Ovary (tissue), 9 donors: ENCODE data around the gene HOXD9. TPM values are rescaled to one million over a fixed set of nuclear protein-coding genes. Genes with fewer than 3 reads are reported as not detected.

Experiments
- DNase-seq, 5 donors: peaks; one replicate each; pipeline ENCODE4 v3.0.0-alpha.2; 2019 to 2020
- H3K27ac ChIP-seq, 2 donors: fragments of 200-600 bp; one replicate each; pipeline versions ENCODE4 v1.5.1 to v1.8.0; 2019 to 2022
- H3K27me3 ChIP-seq: fragments of 200-600 bp; one replicate; pipeline ENCODE4 v1.8.0; 2022
- H3K36me3 ChIP-seq: fragments of 200-600 bp; sonication (generic); one replicate; pipeline ENCODE4 v1.5.1; 2019
- H3K4me1 ChIP-seq: one replicate; pipeline ENCODE4 v1.8.1; 2013; ENCODE audit warnings: mild to moderate bottlenecking, moderate library complexity; ENCODE audit not compliant: insufficient read depth
- H3K4me3 ChIP-seq: fragments of 200-600 bp; sonication (generic); one replicate; pipeline ENCODE4 v1.5.1; 2017
- H3K9me3 ChIP-seq, 2 donors: fragments of 200-600 bp in 1 of 2; sonication (generic) in 1 of 2; one replicate each; pipeline versions ENCODE4 v1.5.1 to v1.8.1; 2013 to 2019; ENCODE audit warnings: mild to moderate bottlenecking in 1 of 2, moderate library complexity in 1 of 2
- CTCF ChIP-seq, 3 donors: fragments of 450-650 bp in 2 of 3; fragments of 200-600 bp in 1 of 3; IDR thresholded peaks; one replicate each; pipeline versions ENCODE4 v1.5.1 to v1.8.0; 2016 to 2022; ENCODE audit warnings: antibody characterized with exemption in 3 of 3, mild to moderate bottlenecking in 1 of 3
- EP300 ChIP-seq: sonication (generic); formaldehyde crosslinking; IDR thresholded peaks from one replicate; pipeline ENCODE4 v1.6.1; 2017; ENCODE audit warnings: antibody characterized with exemption
- POLR2A ChIP-seq: fragments of 450-650 bp; IDR thresholded peaks from one replicate; pipeline ENCODE4 v1.6.1; 2017; ENCODE audit warnings: antibody characterized with exemption, mild to moderate bottlenecking, moderate library complexity
- WGBS, 3 donors: extraction: QIAGEN DNeasy Blood & Tissue Kit in 1 of 3; methylation state at CpG; one replicate each; pipeline versions ENCODE4 v1.1.5 to v1.1.7; 2013 to 2017; 5-methylcytosine and 5-hydroxymethylcytosine counted together
- intact Hi-C, 4 donors: fragments of 100-400 bp; cut with DNase I; formaldehyde crosslinking; loops; one replicate each; pipeline versions ENCODE4 v1.11.0 to v1.15.1; 2022 to 2023
- polyA plus RNA-seq, 2 donors: library from polyadenylated mRNA; stranded (reverse); fragments of 200-250 nt in 1 of 2; fragments of 350-450 nt in 1 of 2; fragmentation: Illumina TruSeq in 1 of 2; extraction: RNeasy Lipid Tissue Mini Kit (QIAGEN cat#74804) in 1 of 2; gene quantifications; one replicate each; pipeline ENCODE4 v1.2.3, GENCODE V29; 2013 to 2014
- total RNA-seq, 7 donors: library from RNA; depleted of rRNA in 2 of 7; stranded (reverse); fragments of >200 nt in 2 of 7; fragmentation: NEBNext Ultra II Directional in 3 of 7; extraction: Animal tissue kit (Norgen Biotek cat#: 25700) in 3 of 7; gene quantifications; one replicate each; pipeline versions ENCODE4 v1.1.0 to v1.2.4, GENCODE V29; 2016 to 2023
- donor health status: DM: no; HTN: no; CAD: no; lungs with moderate emphysema.
- donor health status: DM: no; HTN: no; CAD: no.
- donor health status: Bipolar disorder and iron deficiency.
- donor health status: DM: yes; HTN: yes; CAD: no.
- donor health status: DM: no; HTN: no; CAD: no.
- donor health status: DM: yes; HTN: yes; CAD: no.

The HOXD9 gene
- total and polyA plus RNA-seq, 9 donors: 9.7 to 20.6 (median 12.8) TPM

DNA sequence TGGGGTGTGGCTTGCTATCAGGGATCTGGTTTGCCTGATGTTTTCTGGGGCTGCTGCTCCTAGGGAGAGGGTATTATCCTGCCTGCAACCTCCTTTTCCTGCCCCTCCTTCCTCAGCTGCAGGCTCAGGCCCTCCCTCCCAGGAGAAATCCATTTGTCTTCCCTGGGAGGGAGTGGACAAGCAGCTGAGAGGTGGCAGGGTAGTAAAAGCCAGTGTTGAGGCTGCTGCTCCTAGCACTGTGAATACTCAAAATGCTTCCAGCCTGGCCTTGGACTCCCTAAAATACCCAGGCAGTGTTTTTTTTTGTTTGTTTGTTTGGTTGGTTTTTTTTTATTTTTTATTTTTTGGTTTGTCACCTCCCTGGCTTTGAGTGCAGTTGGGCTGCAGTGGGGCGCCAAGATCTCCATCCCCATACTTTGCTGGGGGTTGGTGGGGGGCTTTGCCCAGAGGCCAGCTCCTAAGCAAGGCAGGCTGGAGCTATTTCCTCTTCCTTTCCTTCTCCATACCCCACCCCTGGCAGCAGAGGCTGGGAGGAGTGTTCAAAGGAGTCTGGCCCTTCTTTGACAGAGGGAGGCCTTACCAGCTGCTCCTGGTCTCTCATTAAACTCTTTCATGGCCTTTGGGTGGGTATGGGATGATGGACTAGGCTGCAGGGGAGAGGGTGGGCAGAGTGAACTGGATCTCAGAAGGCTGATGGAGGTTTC, 48.2 kb downstream of the HOXD9 start:
- no peaks in the 10 kb centered on the region for H3K27me3 ChIP-seq
- H3K27ac ChIP-seq: peak overlapping the region in 1 of 2 donors; percentile 17
- no peaks in the 10 kb centered on the region for H3K36me3 ChIP-seq
- peak in 2 of 5 donors; percentile 13 to 21 for DNase-seq
- no peaks in the 10 kb centered on the region for H3K4me1 ChIP-seq
- no peaks in the 10 kb centered on the region for H3K9me3 ChIP-seq
- intact Hi-C loops: no loop called here
- 90 to 97% (median 94%) methylated on average over 1 of the region's 1 CpG for WGBS, 3 donors
- H3K4me3 ChIP-seq: no peak overlapping the region
- TF ChIP-seq CTCF (IDR thresholded peaks at IDR 0.05) (no peak), EP300 (no peak), POLR2A (no peak)

DNA sequence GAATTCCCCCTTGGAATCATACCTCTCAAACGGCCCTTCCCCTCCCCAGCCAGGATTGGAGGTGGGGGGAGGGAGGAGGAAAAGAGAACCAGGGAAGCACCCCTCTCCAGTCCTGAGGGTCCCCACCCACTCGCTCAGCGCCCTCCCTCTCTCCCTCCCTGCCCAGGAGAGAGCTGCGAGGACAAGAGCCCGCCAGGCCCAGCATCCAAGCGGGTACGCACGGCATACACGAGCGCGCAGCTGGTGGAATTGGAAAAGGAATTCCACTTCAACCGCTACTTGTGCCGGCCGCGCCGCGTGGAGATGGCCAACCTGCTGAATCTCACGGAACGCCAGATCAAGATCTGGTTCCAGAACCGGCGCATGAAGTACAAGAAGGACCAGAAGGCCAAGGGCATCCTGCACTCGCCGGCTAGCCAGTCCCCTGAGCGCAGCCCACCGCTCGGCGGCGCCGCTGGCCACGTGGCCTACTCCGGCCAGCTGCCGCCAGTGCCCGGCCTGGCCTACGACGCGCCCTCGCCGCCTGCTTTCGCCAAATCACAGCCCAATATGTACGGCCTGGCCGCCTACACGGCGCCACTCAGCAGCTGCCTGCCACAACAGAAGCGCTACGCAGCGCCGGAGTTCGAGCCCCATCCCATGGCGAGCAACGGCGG, 49.0 kb downstream of the HOXD9 start:
- peak in 2 of 5 donors; percentile 52 to 61 for DNase-seq
- H3K4me3 ChIP-seq: peak overlapping the region; percentile 27
- TF ChIP-seq CTCF (IDR thresholded peaks at IDR 0.05) (no peak), POLR2A (no peak), EP300 (no peak)
- no peaks in the 10 kb centered on the region for H3K27me3 ChIP-seq
- WGBS, 3 donors: 60 to 80% (median 64%) methylated on average over 51 of the region's 51 CpGs
- H3K4me1 ChIP-seq: no peaks in the 10 kb centered on the region
- no peaks in the 10 kb centered on the region for H3K9me3 ChIP-seq
- peak overlapping the region in 1 of 2 donors; percentile 72 for H3K27ac ChIP-seq
- no peaks in the 10 kb centered on the region for H3K36me3 ChIP-seq
- intact Hi-C loops: no loop called here

DNA sequence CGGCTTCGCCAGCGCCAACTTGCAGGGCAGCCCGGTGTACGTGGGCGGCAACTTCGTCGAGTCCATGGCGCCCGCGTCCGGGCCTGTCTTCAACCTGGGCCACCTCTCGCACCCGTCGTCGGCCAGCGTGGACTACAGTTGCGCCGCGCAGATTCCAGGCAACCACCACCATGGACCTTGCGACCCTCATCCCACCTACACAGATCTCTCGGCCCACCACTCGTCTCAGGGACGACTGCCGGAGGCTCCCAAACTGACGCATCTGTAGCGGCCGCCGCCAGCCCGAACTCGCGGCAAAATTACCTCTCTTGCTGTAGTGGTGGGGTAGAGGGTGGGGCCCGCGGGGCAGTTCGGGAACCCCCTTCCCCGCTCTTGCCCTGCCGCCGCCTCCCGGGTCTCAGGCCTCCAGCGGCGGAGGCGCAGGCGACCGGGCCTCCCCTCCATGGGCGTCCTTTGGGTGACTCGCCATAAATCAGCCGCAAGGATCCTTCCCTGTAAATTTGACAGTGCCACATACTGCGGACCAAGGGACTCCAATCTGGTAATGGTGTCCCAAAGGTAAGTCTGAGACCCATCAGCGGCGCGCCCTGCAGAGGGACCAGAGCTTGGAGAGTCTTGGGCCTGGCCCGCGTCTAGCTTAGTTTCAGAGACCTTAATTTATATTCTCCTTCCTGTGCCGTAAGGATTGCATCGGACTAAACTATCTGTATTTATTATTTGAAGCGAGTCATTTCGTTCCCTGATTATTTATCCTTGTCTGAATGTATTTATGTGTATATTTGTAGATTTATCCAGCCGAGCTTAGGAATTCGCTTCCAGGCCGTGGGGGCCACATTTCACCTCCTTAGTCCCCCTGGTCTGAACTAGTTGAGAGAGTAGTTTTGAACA, 49.7 kb downstream of the HOXD9 start:
- Histone ChIP-seq H3K4me3 (peak overlapping the region; percentile 27), H3K27ac (peak overlapping the region in 1 of 2 donors; percentile 72), H3K27me3 (no peaks in the 10 kb centered on the region), H3K36me3 (no peaks in the 10 kb centered on the region), H3K9me3 (no peaks in the 10 kb centered on the region), H3K4me1 (no peaks in the 10 kb centered on the region)
- TF ChIP-seq CTCF (IDR thresholded peaks at IDR 0.05) (no peak), EP300 (no peak), POLR2A (no peak)
- 66 to 88% (median 80%) methylated on average over 60 of the region's 60 CpGs for WGBS, 3 donors
- intact Hi-C loops: no loop called here
- peak in 2 of 5 donors; percentile 15 to 26 for DNase-seq

DNA sequence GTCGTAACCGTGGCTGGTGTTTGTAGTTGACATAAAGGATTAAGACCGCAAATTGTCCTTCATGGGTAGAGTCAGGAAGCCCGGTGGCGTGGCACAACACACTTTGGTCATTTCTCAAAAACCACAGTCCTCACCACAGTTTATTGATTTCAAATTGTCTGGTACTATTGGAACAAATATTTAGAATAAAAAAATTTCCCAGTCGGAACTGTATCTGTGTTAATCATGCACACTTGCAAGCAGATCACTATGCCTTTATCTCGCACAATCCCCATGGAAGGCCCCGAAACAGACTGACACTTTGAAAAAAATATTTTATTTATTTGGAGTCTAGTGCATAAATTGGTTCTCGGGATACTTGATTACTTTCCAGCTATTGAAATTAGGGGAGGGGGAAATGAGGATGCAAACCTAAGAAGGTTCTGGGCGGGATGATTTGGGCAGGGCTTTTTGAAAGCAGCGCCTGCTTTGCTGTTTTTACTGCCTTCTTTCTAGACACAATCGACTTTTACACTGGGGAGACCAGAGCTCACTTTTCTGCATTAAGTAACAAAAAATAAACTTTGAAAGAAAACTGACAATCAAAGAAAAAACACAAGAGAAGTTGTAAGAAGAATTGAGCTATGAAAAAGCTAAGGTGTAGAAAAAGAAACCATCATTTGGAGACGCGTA, 50.5 kb downstream of the HOXD9 start:
- Histone ChIP-seq H3K4me3 (peak overlapping the region; percentile 27), H3K27me3 (no peaks in the 10 kb centered on the region), H3K9me3 (no peaks in the 10 kb centered on the region), H3K27ac (no peak overlapping the region), H3K4me1 (no peaks in the 10 kb centered on the region), H3K36me3 (no peaks in the 10 kb centered on the region)
- intact Hi-C loops: no loop called here
- no peak for DNase-seq
- TF ChIP-seq EP300 (no peak), CTCF (IDR thresholded peaks at IDR 0.05) (no peak), POLR2A (no peak)
- 66 to 81% (median 72%) methylated on average over 14 of the region's 14 CpGs for WGBS, 3 donors
